Epithelial cell of esophagus (primary cell): Measurements from ENCODE around the gene MYCL.
A peak's percentile ranks its signal among the peaks of the same experiment; 100 is the strongest.

Experiments used
- DNase-seq: peaks from one replicate; pipeline ENCODE4 v3.0.0; 2010; ENCODE audit warnings: low read depth
- H3K4me3 ChIP-seq: 2 replicates; pipeline ENCODE4 v1.5.1; 2011; ENCODE audit warnings: mild to moderate bottlenecking, low read length, control low read depth
- TF ChIP-seq, protein P1 (sequence below): IDR thresholded peaks from 2 replicates; pipeline ENCODE4 v1.5.1; 2011; ENCODE audit warnings: low read depth, mild to moderate bottlenecking, low read length, control low read depth, inconsistent platforms; ENCODE audit not compliant: insufficient read depth; ENCODE audit errors: missing control alignments

Gene MYCL

DNA sequence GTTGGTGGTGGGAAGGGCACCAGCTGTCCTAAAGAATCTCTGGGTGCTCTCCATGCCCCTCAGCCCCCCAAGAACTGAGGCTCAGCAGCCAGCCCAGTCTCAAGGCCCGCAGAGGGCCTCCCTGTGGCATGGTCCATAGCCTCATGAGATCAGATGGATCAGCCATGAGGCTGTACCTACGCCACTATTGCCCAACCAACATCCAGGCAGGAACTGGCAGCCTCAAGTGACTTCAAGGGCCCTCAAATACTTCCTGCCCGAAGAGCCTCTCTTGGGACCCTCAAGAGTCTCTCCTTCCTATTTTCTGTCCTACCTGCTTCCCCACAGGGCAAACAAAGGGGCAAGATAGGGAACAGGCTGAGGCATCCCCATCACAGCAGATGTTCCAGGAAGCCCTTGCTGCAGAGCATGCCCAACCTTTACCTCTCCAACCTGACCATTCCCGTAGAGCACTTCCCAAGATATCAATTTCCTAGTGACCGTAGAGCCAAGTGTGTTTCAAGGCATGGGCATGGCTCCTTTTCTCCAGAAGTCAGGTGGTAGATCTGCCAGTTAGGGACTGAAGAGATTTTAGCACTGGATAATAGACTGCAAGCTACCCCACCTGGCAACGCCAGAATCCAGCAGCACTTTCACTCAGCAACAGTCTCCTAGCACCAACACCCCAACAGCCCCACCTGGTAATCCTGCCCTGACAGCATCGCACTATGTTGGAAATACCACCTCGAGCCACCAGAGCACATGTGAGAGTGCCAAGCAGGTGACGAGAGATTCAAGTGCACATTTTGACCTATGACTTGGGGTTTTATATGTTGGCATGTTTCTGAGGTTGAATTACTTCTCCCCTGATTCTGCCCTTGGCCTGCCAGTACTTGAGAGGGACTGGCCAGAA, 39.5 kb upstream of the MYCL start:
- TF ChIP-seq, protein P1, sequence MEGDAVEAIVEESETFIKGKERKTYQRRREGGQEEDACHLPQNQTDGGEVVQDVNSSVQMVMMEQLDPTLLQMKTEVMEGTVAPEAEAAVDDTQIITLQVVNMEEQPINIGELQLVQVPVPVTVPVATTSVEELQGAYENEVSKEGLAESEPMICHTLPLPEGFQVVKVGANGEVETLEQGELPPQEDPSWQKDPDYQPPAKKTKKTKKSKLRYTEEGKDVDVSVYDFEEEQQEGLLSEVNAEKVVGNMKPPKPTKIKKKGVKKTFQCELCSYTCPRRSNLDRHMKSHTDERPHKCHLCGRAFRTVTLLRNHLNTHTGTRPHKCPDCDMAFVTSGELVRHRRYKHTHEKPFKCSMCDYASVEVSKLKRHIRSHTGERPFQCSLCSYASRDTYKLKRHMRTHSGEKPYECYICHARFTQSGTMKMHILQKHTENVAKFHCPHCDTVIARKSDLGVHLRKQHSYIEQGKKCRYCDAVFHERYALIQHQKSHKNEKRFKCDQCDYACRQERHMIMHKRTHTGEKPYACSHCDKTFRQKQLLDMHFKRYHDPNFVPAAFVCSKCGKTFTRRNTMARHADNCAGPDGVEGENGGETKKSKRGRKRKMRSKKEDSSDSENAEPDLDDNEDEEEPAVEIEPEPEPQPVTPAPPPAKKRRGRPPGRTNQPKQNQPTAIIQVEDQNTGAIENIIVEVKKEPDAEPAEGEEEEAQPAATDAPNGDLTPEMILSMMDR: no peak
- H3K4me3 ChIP-seq: no peak overlapping the region
- DNase-seq: no peak

DNA sequence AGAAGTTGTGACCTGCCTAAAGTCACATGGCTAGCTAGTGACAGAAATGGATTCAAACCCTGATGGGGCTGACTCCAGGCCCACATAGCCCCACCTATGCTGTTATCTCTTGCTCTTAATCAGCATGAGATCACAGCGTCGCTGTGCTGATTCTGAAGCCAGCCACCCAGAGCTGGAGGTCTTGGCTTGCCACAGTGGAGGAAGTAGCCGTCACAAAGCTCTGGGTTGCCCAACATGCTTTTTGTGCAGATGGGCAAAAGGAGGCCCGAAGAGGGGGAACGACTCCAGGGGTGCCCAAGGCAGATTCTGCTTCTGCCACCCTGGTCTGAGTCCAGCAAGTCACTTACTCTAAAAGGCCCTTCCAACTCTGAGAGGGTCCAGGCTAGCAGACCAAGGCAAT, 38.5 kb upstream of the MYCL start:
- no peak overlapping the region for H3K4me3 ChIP-seq
- TF ChIP-seq, protein P1: no peak
- DNase-seq: no peak

DNA sequence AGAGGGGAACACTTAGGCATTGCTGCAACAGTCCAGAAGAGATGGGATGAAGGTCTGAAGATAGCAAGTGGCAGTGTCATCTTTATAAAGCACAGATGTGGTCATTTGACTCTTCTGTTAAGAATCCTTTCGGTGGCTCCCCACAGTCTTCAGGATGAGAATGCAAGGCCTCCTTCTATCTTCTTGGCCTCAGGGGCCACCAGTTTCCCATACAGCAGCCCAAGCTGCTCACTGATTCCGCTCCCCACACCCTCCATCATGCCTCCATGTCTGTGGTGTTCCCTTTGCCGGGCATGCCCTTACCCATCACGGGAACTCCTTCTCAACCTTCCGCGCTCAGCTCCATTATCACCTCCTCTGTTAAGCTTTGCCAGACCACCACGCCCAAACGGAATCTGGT, 37.1 kb upstream of the MYCL start:
- TF ChIP-seq, protein P1: no peak
- no peak for DNase-seq
- no peak overlapping the region for H3K4me3 ChIP-seq

DNA sequence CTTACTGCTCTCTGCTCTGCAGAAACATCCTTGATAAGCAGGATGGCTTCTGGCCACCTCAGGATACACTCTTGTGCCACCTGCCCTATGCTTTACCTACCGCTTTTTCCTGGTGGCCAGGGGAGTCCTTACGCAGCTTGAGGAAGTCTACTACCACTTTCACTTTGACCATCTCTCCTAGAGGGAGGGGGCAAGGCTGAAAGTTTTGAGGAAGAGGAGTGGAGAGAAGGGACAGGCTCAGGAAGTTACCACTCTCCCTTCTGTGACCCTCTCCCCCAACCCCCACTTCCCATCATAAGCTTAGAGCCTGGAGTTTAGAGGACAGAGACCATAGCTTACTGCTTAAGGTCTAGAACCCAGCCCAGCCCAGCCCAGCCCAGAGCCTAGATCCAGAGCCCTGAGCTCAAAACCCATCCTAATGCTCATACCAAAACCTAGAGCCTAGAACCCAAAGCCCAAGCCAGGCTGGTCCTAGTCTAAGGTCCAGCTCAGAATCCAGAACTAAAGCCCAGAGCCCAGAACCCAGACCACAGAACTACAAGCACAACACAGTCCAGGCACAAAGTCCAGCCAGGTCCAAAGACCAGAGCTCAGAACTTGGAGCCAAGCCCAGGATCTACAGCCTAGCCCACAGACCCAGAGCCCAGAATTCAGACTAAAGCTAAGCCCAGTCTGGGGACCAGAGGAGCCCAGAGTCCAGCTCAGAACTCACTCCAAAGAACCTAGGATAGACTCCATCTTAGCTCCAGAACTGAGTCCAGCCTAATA, 35.2 kb upstream of the MYCL start:
- TF ChIP-seq, protein P1: no peak
- H3K4me3 ChIP-seq: no peak overlapping the region
- no peak for DNase-seq

DNA sequence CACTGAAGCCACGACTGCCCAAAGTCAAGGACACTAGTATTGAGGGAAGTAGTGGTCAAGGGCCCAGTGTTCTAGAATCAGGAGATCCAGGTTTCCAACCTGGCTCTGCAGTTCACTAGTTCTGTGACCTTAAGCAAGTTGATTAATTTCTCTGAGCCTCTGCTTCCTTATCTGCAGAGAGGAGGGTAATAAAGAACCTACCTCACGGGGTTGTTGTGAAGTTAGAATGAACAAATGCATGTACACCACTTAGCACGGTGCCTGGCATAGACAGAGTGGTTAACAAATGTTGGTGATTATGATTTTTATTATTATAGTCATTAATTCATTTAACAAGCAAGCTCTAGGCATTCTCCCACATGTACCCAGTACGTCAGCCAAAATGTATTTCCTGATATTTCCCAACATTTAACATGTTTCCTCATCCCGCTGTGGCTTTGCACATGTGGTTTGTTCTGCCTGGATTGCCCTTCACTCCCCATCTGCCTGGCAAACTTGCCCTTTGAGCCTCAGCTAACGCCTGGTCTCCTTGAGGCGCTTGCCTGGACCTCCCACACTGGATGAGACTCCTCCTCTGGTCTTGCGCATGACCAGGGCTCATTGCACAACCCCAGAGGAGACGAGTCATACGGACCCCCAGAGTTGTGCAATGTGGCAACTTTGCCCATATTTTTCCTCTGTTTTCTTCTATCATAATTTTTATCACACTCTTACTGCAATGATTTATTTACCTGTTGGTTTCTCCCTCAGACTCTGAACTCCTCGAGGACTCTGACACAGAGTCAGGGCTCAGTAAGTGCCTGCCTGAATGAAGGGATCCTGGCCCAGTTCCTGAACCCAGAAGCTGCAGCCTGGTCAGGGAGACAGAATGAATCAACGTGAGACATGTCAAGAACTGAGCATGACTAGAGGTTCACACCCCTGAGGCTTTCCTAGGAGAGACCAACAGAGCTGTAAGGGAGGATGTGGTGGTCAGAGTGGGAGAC, 32.5 kb upstream of the MYCL start:
- DNase-seq: peak; percentile 96
- H3K4me3 ChIP-seq: no peak overlapping the region
- TF ChIP-seq, protein P1: no peak

DNA sequence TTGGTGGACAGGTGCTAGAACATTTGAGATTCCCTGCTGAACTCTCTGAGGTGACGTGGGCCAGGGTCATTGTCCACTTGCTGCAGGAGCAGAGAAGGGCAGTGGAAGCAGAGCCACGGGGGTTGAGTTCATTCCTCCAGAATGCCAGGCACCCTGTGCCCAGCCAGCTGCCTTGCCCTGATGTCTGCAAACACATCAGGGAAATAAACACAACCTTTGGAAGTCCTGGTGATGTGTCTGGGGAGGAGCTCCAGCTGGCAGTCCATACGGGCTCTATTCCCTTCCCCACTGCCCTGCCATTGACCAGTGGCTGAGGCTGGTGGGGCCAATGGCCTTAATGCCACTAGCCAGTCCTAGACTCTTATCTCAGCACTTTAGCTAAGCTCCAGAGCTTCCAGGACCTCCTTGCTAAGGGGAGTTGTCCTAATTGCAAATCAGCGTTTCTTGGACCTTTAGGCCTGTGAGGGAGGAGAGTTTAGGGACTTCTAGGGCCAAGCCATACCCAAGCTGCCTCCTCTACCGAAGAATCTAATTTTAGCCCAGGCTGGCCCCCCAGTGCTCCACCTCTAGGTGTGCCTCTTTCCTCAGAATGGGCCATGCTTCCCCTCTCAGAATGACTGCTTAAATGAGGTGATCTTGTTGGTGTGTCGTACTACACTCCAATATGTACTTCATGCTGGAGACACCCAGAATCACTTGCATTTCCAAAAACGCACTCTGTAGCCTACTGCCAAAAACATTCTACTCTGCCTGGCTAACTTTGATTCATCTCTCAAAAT, 27.3 kb upstream of the MYCL start:
- DNase-seq: no peak
- TF ChIP-seq, protein P1: no peak
- no peak overlapping the region for H3K4me3 ChIP-seq
